KMS-11 (cell line): ENCODE measurements around the gene CFAP53.
A peak's percentile ranks its signal among the peaks of the same experiment; 100 is the strongest.
"Not testable (repeated sequence)": the region's sequence is repeated elsewhere in the genome, so short reads cannot be mapped to it uniquely, and the experiment has no call there.

Source experiments
- H2AFZ ChIP-seq: fragments of 200-600 bp; sonication (generic); 2 replicates; pipeline ENCODE4 v1.6.1; 2016; ENCODE audit warnings: antibody characterized with exemption, mixed run types, low read depth
- H3K27ac ChIP-seq: fragments of 200-600 bp; sonication (generic); 2 replicates; pipeline ENCODE4 v1.6.1; 2016; ENCODE audit warnings: mild to moderate bottlenecking, mixed run types
- H3K27me3 ChIP-seq: fragments of 200-600 bp; sonication (generic); 2 replicates; pipeline ENCODE4 v1.6.1; 2017; ENCODE audit warnings: mild to moderate bottlenecking, low read depth, mixed run types, moderate library complexity; ENCODE audit not compliant: insufficient read depth
- H3K36me3 ChIP-seq: fragments of 200-600 bp; sonication (generic); 2 replicates; pipeline ENCODE4 v1.6.1; 2017; ENCODE audit warnings: mild to moderate bottlenecking, mixed run types; ENCODE audit not compliant: insufficient read depth
- H3K4me1 ChIP-seq: fragments of 200-600 bp; sonication (generic); 2 replicates; pipeline ENCODE4 v1.6.1; 2016; ENCODE audit warnings: mild to moderate bottlenecking, low read depth, mixed run types; ENCODE audit not compliant: poor library complexity, severe bottlenecking
- H3K4me2 ChIP-seq: fragments of 200-600 bp; sonication (generic); 2 replicates; pipeline ENCODE4 v1.7.0; 2016; ENCODE audit warnings: mild to moderate bottlenecking, mixed run types
- H3K4me3 ChIP-seq: fragments of 200-600 bp; sonication (generic); IDR thresholded peaks from 2 replicates; pipeline ENCODE4 v1.6.1; 2017; ENCODE audit warnings: low read depth, low read length, mixed read lengths; ENCODE audit not compliant: insufficient read depth
- H3K79me2 ChIP-seq: fragments of 200-600 bp; sonication (generic); 2 replicates; pipeline ENCODE4 v1.6.1; 2016; ENCODE audit warnings: low read depth, mixed run types; ENCODE audit not compliant: insufficient read depth
- H3K9ac ChIP-seq: fragments of 200-600 bp; sonication (generic); 2 replicates; pipeline ENCODE4 v1.6.1; 2016; ENCODE audit warnings: mild to moderate bottlenecking, mixed run types
- H4K20me1 ChIP-seq: fragments of 200-600 bp; sonication (generic); 2 replicates; pipeline ENCODE4 v1.6.1; 2016; ENCODE audit warnings: mild to moderate bottlenecking, mixed run types; ENCODE audit not compliant: insufficient read depth
- CTCF ChIP-seq: fragments of 200-600 bp; sonication (generic); conservative IDR thresholded peaks from 2 replicates; pipeline ENCODE4 v1.6.1; 2017; ENCODE audit warnings: low read depth, mild to moderate bottlenecking, antibody characterized with exemption, low read length, moderate library complexity, mixed read lengths

CFAP53 gene

GRCh38 chr18:50298443-50299284, 32.4 kb upstream of the CFAP53 start:
- TF ChIP-seq CTCF: no peak
- Histone ChIP-seq H2AFZ (peak overlapping the region; percentile 88; the same call in 1 of the 2 replicates), H3K27me3 (no peaks in the 10 kb centered on the region), H3K79me2 (no peaks in the 10 kb centered on the region), H3K4me1 (peaks cover 5% of the 10 kb centered on the region), H3K27ac (no peak overlapping the region), H3K4me3 (no peak overlapping the region), H3K4me2 (no peak overlapping the region), H3K36me3 (no peaks in the 10 kb centered on the region), H4K20me1 (no peaks in the 10 kb centered on the region), H3K9ac (no peak overlapping the region)

GRCh38 chr18:50297621-50298442, 31.5 kb upstream of the CFAP53 start:
- Histone ChIP-seq H3K27me3 (no peaks in the 10 kb centered on the region), H3K4me2 (peak overlapping the region; percentile 66), H2AFZ (peak overlapping the region; percentile 88), H3K27ac (no peak overlapping the region), H3K4me3 (no peak overlapping the region), H3K36me3 (no peaks in the 10 kb centered on the region), H4K20me1 (no peaks in the 10 kb centered on the region), H3K9ac (no peak overlapping the region; the same call in 1 of the 2 replicates), H3K79me2 (no peaks in the 10 kb centered on the region), H3K4me1 (peaks cover 5% of the 10 kb centered on the region)
- no peak for TF ChIP-seq CTCF

- Histone ChIP-seq H3K4me3 (no peak overlapping the region), H3K36me3 (no peaks in the 10 kb centered on the region), H3K9ac (no peak overlapping the region), H4K20me1 (no peaks in the 10 kb centered on the region), H3K4me2 (no peak overlapping the region), H3K79me2 (no peaks in the 10 kb centered on the region), H3K27me3 (no peaks in the 10 kb centered on the region), H3K4me1 (peaks cover 12% of the 10 kb centered on the region), H3K27ac (no peak overlapping the region), H2AFZ (no peak overlapping the region)
- TF ChIP-seq CTCF: no peak
Observed at GRCh38 chr18:50293039-50293438, 26.7 kb upstream of the CFAP53 start.

- TF ChIP-seq CTCF: no peak
- Histone ChIP-seq H3K9ac (no peak overlapping the region), H3K27me3 (no peaks in the 10 kb centered on the region), H3K27ac (no peak overlapping the region), H3K36me3 (no peaks in the 10 kb centered on the region), H4K20me1 (no peaks in the 10 kb centered on the region), H3K79me2 (peaks cover 17% of the 10 kb centered on the region; the same call in 1 of the 2 replicates), H2AFZ (peak overlapping the region; percentile 12; the same call in 1 of the 2 replicates), H3K4me2 (no peak overlapping the region), H3K4me3 (no peak overlapping the region), H3K4me1 (peaks cover 15% of the 10 kb centered on the region)
Observed at GRCh38 chr18:50289108-50289443, 22.8 kb upstream of the CFAP53 start.

GRCh38 chr18:50288348-50289107, 22.2 kb upstream of the CFAP53 start:
- Histone ChIP-seq H3K79me2 (peaks cover 17% of the 10 kb centered on the region; the same call in 1 of the 2 replicates), H3K27ac (peak overlapping the region; percentile 60), H3K4me1 (peaks cover 15% of the 10 kb centered on the region), H2AFZ (peak overlapping the region; percentile 93), H3K4me2 (peak overlapping the region; percentile 97), H3K9ac (peak overlapping the region; percentile 76)
- not testable (repeated sequence) for H3K27me3 ChIP-seq, H3K36me3 ChIP-seq, H3K4me3 ChIP-seq, H4K20me1 ChIP-seq
